RWPE2 (cell line): ENCODE data around the gene PKD2.

Source experiments
- ATAC-seq: fragments of 200-7000 bp; cut with Tn5 transposase; 3 replicates; pipeline ENCODE4 v1.9.1; 2021; ENCODE audit warnings: low read depth
- DNase-seq: peaks from one replicate; pipeline ENCODE4 v3.0.0-alpha.2; 2020; ENCODE audit warnings: low spot score
- H3K27ac ChIP-seq: fragments of 450-650 bp; 2 replicates; pipeline ENCODE4 v1.5.1; 2017; ENCODE audit warnings: mild to moderate bottlenecking; ENCODE audit not compliant: poor library complexity, severe bottlenecking
- H3K27me3 ChIP-seq: fragments of 250-450 bp; sonication (Bioruptor Pico); 2 replicates; pipeline ENCODE4 v1.5.1; 2021; ENCODE audit warnings: mild to moderate bottlenecking, moderate library complexity; ENCODE audit not compliant: insufficient read depth, poor library complexity, severe bottlenecking
- H3K36me3 ChIP-seq: fragments of 250-450 bp; sonication (Bioruptor Pico); 2 replicates; pipeline ENCODE4 v1.5.1; 2020; ENCODE audit warnings: low read depth, mild to moderate bottlenecking, moderate library complexity
- H3K4me1 ChIP-seq: fragments of 250-450 bp; sonication (Bioruptor Pico); 2 replicates; pipeline ENCODE4 v1.5.1; 2021; ENCODE audit warnings: mild to moderate bottlenecking, moderate library complexity; ENCODE audit not compliant: insufficient read depth, poor library complexity, severe bottlenecking
- H3K4me3 ChIP-seq: fragments of 250-450 bp; sonication (Bioruptor Pico); 2 replicates; pipeline ENCODE4 v1.5.1; 2021; ENCODE audit warnings: mild to moderate bottlenecking, moderate library complexity; ENCODE audit not compliant: severe bottlenecking
- H3K9me3 ChIP-seq: fragments of 250-450 bp; sonication (Bioruptor Pico); 2 replicates; pipeline ENCODE4 v1.5.1; 2021; ENCODE audit warnings: mild to moderate bottlenecking, moderate library complexity; ENCODE audit not compliant: severe bottlenecking
- CTCF ChIP-seq: fragments of 450-650 bp; IDR thresholded peaks from one replicate; pipeline ENCODE4 v1.5.1; 2017; ENCODE audit warnings: mild to moderate bottlenecking, moderate library complexity; ENCODE audit not compliant: poor library complexity, severe bottlenecking

The PKD2 gene

GRCh38 chr4:88080626-88081025, 73.2 kb downstream of the PKD2 start:
- H3K36me3 ChIP-seq = peaks cover 22% of the 10 kb centered on the region
- H3K27me3 ChIP-seq = no peaks in the 10 kb centered on the region
- no peak for TF ChIP-seq CTCF
- H3K4me3 ChIP-seq = no peak overlapping the region
- no peak overlapping the region for H3K27ac ChIP-seq
- no peaks in the 10 kb centered on the region for H3K9me3 ChIP-seq
- H3K4me1 ChIP-seq = no peaks in the 10 kb centered on the region
- no peak for DNase-seq
- no peak for ATAC-seq

- Histone ChIP-seq H3K27ac (no peak overlapping the region), H3K9me3 (no peaks in the 10 kb centered on the region), H3K27me3 (no peaks in the 10 kb centered on the region), H3K4me3 (no peak overlapping the region), H3K36me3 (no peaks in the 10 kb centered on the region), H3K4me1 (no peaks in the 10 kb centered on the region)
- no peak for DNase-seq
- TF ChIP-seq CTCF = no peak
- ATAC-seq = no peak
These were observed 79.6 kb downstream of the PKD2 start for GRCh38 chr4:88087004-88087403.

DNA sequence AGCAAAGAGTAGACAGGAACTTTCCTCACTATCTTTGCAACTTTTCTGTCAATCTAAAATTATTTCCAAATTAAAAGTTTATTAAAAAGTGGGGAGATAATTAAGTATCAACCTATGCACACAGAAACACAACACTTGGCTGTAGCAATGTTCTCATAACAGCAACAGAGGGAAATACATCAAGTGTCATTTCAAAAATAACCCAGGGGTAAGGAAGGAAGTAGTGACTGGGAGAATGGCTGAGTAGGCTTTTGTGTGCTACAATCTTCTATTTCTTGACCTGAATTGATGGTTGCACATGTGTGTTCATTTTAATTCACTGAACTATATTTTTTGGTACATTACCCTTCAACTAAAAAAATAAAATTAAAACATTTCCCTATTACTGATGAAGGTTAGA, 83.5 kb downstream of the PKD2 start:
- no peaks in the 10 kb centered on the region for H3K4me1 ChIP-seq
- no peak overlapping the region for H3K27ac ChIP-seq
- ATAC-seq (no peak), DNase-seq (no peak)
- no peak for TF ChIP-seq CTCF
- H3K27me3 ChIP-seq = no peaks in the 10 kb centered on the region
- no peaks in the 10 kb centered on the region for H3K9me3 ChIP-seq
- no peak overlapping the region for H3K4me3 ChIP-seq
- no peaks in the 10 kb centered on the region for H3K36me3 ChIP-seq

GRCh38 chr4:88091378-88091777, 83.9 kb downstream of the PKD2 start:
- DNase-seq = no peak
- no peaks in the 10 kb centered on the region for H3K4me1 ChIP-seq
- no peaks in the 10 kb centered on the region for H3K27me3 ChIP-seq
- H3K4me3 ChIP-seq = no peak overlapping the region
- no peaks in the 10 kb centered on the region for H3K9me3 ChIP-seq
- no peaks in the 10 kb centered on the region for H3K36me3 ChIP-seq
- no peak overlapping the region for H3K27ac ChIP-seq
- TF ChIP-seq CTCF = no peak
- ATAC-seq = no peak

DNA sequence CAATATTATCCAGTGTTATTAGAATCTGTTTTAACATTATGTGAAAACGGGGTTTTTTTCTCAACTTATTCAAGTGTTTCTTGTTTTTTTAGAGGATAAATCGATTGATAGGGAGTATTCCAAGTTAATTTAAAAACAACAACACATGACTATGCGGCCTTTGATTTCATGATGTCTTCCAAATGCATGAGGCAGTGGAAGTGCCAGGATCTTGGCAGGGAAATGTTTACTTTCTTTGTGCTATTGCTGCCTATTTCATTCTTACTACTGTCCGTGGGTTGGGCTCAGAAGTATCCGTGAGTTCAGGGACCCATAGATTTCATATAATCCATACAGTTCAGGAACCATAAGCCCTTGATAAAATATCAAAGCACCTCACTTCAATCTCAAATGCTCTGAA, 86.4 kb downstream of the PKD2 start:
- Histone ChIP-seq H3K4me3 (no peak overlapping the region), H3K9me3 (no peaks in the 10 kb centered on the region), H3K4me1 (no peaks in the 10 kb centered on the region), H3K27ac (no peak overlapping the region), H3K27me3 (no peaks in the 10 kb centered on the region), H3K36me3 (no peaks in the 10 kb centered on the region)
- TF ChIP-seq CTCF = no peak
- ATAC-seq = no peak
- no peak for DNase-seq
